Lower leg skin (tissue), 4 donors: ENCODE results near the gene IGSF22. TPM values are rescaled to one million over a fixed set of nuclear protein-coding genes. Genes with fewer than 3 reads are reported as not detected.
A peak's percentile ranks its signal among the peaks of the same experiment; 100 is the strongest.

Source experiments
- DNase-seq, 2 donors: peaks; one replicate each; pipeline ENCODE4 v3.0.0-alpha.2; 2019; ENCODE audit warnings: low spot score in 2 of 2
- H3K4me3 ChIP-seq: fragments of 200-600 bp; sonication (generic); 2 replicates; pipeline ENCODE4 v1.5.1; 2017; ENCODE audit warnings: mild to moderate bottlenecking, low read depth; ENCODE audit not compliant: poor library complexity, severe bottlenecking
- CTCF ChIP-seq, 3 donors: fragments of 450-650 bp; IDR thresholded peaks; one replicate each; pipeline ENCODE4 v1.5.1; 2016; ENCODE audit warnings: antibody characterized with exemption in 3 of 3, mild to moderate bottlenecking in 3 of 3, moderate library complexity in 2 of 3
- POLR2A ChIP-seq, 2 donors: fragments of 450-650 bp; IDR thresholded peaks; one replicate each; pipeline ENCODE4 v1.6.1; 2016 to 2017; ENCODE audit warnings: antibody characterized with exemption in 2 of 2, mild to moderate bottlenecking in 1 of 2, moderate library complexity in 1 of 2
- WGBS, 2 donors: methylation state at CpG; one replicate each; pipeline ENCODE4 v1.1.5; 2018; 5-methylcytosine and 5-hydroxymethylcytosine counted together
- intact Hi-C: fragments of 100-400 bp; cut with DNase I; formaldehyde crosslinking; loops from one replicate; pipeline ENCODE4 v1.15.0; 2023; ENCODE audit warnings: low total_unique reads
- total RNA-seq, 4 donors: library from RNA; depleted of rRNA; stranded (reverse); fragments of >200 nt; gene quantifications; one replicate each; pipeline ENCODE4 v1.1.0, GENCODE V29; 2016

Gene IGSF22
- total RNA-seq, 4 donors from 2014 or later, result 0.15 to 0.68 (median 0.34) TPM; not detected in 1

DNA sequence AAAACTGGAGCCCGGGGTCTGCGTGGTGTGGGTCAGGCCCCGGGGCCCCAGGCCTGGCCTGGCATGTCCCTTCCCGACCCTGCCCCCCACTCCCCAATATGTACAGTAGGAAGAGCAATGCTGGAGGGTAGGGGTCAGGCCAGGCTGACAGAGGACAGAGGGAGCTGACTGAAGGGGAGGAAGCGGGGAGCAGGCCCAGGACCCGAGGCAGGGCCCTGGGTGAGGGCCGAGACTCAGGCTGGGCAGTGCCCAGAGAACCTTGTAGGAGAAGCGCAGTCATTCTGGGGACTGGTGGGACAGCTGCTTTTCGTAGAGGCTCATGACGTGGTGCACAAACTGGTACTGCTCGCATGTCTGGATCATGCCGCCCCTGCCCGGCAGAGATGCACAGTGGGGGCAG, 2.7 kb upstream of the IGSF22 start:
- TF ChIP-seq CTCF (IDR thresholded peaks at IDR 0.05) (no peak), POLR2A (IDR thresholded peaks at IDR 0.05) (no peak)
- intact Hi-C loops, result no loop called here
- WGBS, 2 donors, result 92 to 96% methylated on average over 13 of the region's 13 CpGs
- H3K4me3 ChIP-seq, result no peak overlapping the region
- DNase-seq, result no peak

GRCh38 chr11:18727479-18728236, 1.7 kb upstream of the IGSF22 start:
- intact Hi-C loops, result no loop called here
- no peak for DNase-seq
- no peak overlapping the region for H3K4me3 ChIP-seq
- TF ChIP-seq CTCF (IDR thresholded peaks at IDR 0.05) (no peak), POLR2A (IDR thresholded peaks at IDR 0.05) (no peak)
- WGBS, 2 donors, result 54 to 57% methylated on average over 10 of the region's 10 CpGs

GRCh38 chr11:18723991-18724390, 2.0 kb downstream of the IGSF22 start:
- WGBS, 2 donors, result 54 to 57% methylated on average over 7 of the region's 7 CpGs
- DNase-seq, result no peak
- intact Hi-C loops, result no loop called here
- H3K4me3 ChIP-seq, result no peak overlapping the region
- TF ChIP-seq CTCF (IDR thresholded peaks at IDR 0.05) (no peak), POLR2A (IDR thresholded peaks at IDR 0.05) (no peak)

GRCh38 chr11:18722293-18722637, 3.7 kb downstream of the IGSF22 start:
- 80 to 84% methylated on average over 1 of the region's 1 CpG for WGBS, 2 donors
- no peak overlapping the region for H3K4me3 ChIP-seq
- intact Hi-C loops, result no loop called here
- TF ChIP-seq POLR2A (IDR thresholded peaks at IDR 0.05) (no peak), CTCF (IDR thresholded peaks at IDR 0.05) (no peak)
- DNase-seq, result no peak

DNA sequence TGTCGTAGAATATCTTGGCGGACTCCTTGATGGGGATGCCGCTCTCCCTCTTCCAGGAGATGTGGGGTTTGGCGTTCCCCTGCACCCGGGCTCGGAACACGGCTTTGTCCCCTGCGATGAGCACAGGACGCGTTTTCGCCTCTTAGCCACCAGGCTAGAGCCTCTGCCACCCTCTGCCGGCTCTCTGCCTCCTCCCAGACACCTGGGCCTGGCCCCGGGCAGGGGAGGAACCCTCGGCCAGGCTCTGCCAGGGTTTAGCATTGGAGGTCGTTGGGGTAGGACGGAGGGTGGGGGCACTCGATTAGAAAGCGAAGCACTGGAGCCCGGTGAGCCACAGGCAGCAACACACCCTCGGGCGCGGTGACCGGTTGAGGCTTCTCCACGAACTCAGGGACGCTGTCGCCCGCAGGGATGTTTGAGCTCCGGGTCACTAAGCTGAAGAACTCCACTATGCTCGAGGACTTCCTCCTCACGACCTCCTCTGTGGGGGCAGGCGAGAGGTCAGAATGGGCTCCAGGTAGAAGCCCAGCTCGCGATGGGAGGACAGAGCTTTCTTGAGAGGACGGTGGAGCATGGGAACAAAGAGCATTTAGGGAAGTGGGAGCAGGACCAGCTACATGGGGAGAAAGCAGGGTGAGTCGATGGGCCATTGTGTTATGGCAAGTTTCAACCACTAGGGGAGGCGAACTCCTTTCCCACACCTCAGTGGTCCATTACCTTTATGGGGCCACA, 4.3 kb downstream of the IGSF22 start:
- TF ChIP-seq POLR2A (IDR thresholded peaks at IDR 0.05) (no peak), CTCF (IDR thresholded peaks at IDR 0.05) (peak in 1 of 3 donors; percentile 35)
- DNase-seq, result peak; percentile 47 to 91
- WGBS, 2 donors, result 4 to 5% methylated on average over 20 to 29 of the region's 36 CpGs
- H3K4me3 ChIP-seq, result peak overlapping the region; percentile 39
- intact Hi-C loops, result no loop called here
